Hepatocyte (in vitro differentiated cells): ENCODE results near the gene RACK1. TPM values are rescaled to one million over a fixed set of nuclear protein-coding genes. Genes with fewer than 3 reads are reported as not detected.
"Not testable (repeated sequence)": the region's sequence is repeated elsewhere in the genome, so short reads cannot be mapped to it uniquely, and the experiment has no call there.

Experiments
- DNase-seq: peaks from one replicate; pipeline ENCODE4 v3.0.0-alpha.2; 2016; ENCODE audit warnings: low spot score
- H2AFZ ChIP-seq: fragments of 200-600 bp; sonication (generic); 2 replicates; pipeline ENCODE4 v1.6.0; 2016; ENCODE audit warnings: antibody characterized with exemption, mild to moderate bottlenecking
- H3K27ac ChIP-seq: fragments of 200-600 bp; sonication (generic); 2 replicates; pipeline ENCODE4 v1.5.1; 2016; ENCODE audit warnings: mild to moderate bottlenecking
- H3K27me3 ChIP-seq: fragments of 200-600 bp; sonication (generic); 2 replicates; pipeline ENCODE4 v1.6.1; 2016
- H3K36me3 ChIP-seq: fragments of 200-600 bp; sonication (generic); replicated peaks from 2 replicates; pipeline ENCODE4 v1.5.1; 2016; ENCODE audit warnings: low read depth; ENCODE audit not compliant: insufficient read depth
- H3K4me1 ChIP-seq: fragments of 200-600 bp; sonication (generic); 2 replicates; pipeline ENCODE4 v1.5.1; 2016; ENCODE audit warnings: mild to moderate bottlenecking, moderate library complexity; ENCODE audit not compliant: insufficient read depth
- H3K4me2 ChIP-seq: fragments of 200-600 bp; sonication (generic); 2 replicates; pipeline ENCODE4 v1.6.0; 2016
- H3K4me3 ChIP-seq: fragments of 200-600 bp; sonication (generic); 2 replicates; pipeline ENCODE4 v1.5.1; 2016; ENCODE audit warnings: mild to moderate bottlenecking
- H3K79me2 ChIP-seq: fragments of 200-600 bp; sonication (generic); 2 replicates; pipeline ENCODE4 v1.6.0; 2017; ENCODE audit warnings: mild to moderate bottlenecking
- H3K9me2 ChIP-seq: fragments of 200-600 bp; sonication (generic); replicated peaks from 2 replicates; pipeline ENCODE4 v1.6.0; 2017; ENCODE audit warnings: mild to moderate bottlenecking; ENCODE audit not compliant: insufficient read depth
- H3K9me3 ChIP-seq: fragments of 200-600 bp; sonication (generic); 2 replicates; pipeline ENCODE4 v1.5.1; 2016; ENCODE audit warnings: low read depth, mild to moderate bottlenecking
- H4K20me1 ChIP-seq: fragments of 200-600 bp; sonication (generic); 2 replicates; pipeline ENCODE4 v1.6.0; 2016; ENCODE audit warnings: mild to moderate bottlenecking; ENCODE audit not compliant: insufficient read depth, poor library complexity, severe bottlenecking
- CTCF ChIP-seq: fragments of 200-600 bp; sonication (generic); IDR thresholded peaks from 2 replicates; pipeline ENCODE4 v1.5.1; 2016; ENCODE audit warnings: antibody characterized with exemption, mild to moderate bottlenecking; ENCODE audit not compliant: poor library complexity
- EZH2 ChIP-seq: fragments of 200-600 bp; sonication (generic); IDR thresholded peaks from 2 replicates; pipeline ENCODE4 v1.6.1; 2016; ENCODE audit warnings: antibody characterized with exemption, mild to moderate bottlenecking, borderline replicate concordance
- EZH2phosphoT487 ChIP-seq: fragments of 200-600 bp; sonication (generic); IDR thresholded peaks from one replicate; pipeline ENCODE4 v1.6.1; 2018; ENCODE audit warnings: antibody characterized with exemption, mild to moderate bottlenecking, low read depth, moderate library complexity; ENCODE audit not compliant: unreplicated experiment, severe bottlenecking
- whole genome bisulfite sequencing: methylation state at CpG from one replicate; pipeline ENCODE4 v1.1.6; 2016; ENCODE audit warnings: low lambda C conversion rate; ENCODE audit errors: missing lambda C conversion rate; 5-methylcytosine and 5-hydroxymethylcytosine counted together
- polyA plus RNA-seq: library from polyadenylated mRNA; unstranded; fragments of >200 nt; fragmentation: Nextera tagmentation; extraction: Ambion mirVana; gene quantifications from 2 replicates; pipeline ENCODE4 v1.2.1, GENCODE V29; 2016
- total RNA-seq: library from RNA; depleted of rRNA; stranded (reverse); fragments of >200 nt; gene quantifications from 2 replicates; pipeline ENCODE4 v1.2.3, GENCODE V29; 2014

RACK1 gene
- total and polyA plus RNA-seq, 2 experiments from 2014 or later, result 680 to 2,199 TPM

GRCh38 chr5:181212080-181212479, 31.6 kb downstream of the RACK1 start:
- TF ChIP-seq EZH2phosphoT487 (no peak), CTCF (no peak), EZH2 (no peak)
- H3K9me3 ChIP-seq, result no peaks in the 10 kb centered on the region

GRCh38 chr5:181211208-181211607, 32.5 kb downstream of the RACK1 start:
- DNase-seq, result no peak
- H4K20me1 ChIP-seq, result no peaks in the 10 kb centered on the region
- TF ChIP-seq EZH2phosphoT487, result no peak
- no peak for TF ChIP-seq EZH2
- TF ChIP-seq CTCF, result no peak
- no peaks in the 10 kb centered on the region for H3K79me2 ChIP-seq
- no peak overlapping the region for H3K4me3 ChIP-seq
- H3K9me2 ChIP-seq, result no peaks in the 10 kb centered on the region
- no peak overlapping the region for H2AFZ ChIP-seq
- H3K4me1 ChIP-seq, result no peaks in the 10 kb centered on the region
- H3K27me3 ChIP-seq, result peaks cover 4% of the 10 kb centered on the region
- no peak overlapping the region for H3K27ac ChIP-seq
- H3K36me3 ChIP-seq, result no peaks in the 10 kb centered on the region
- H3K4me2 ChIP-seq, result no peak overlapping the region
- WGBS, result 44% methylated on average over 7 of the region's 7 CpGs
- no peaks in the 10 kb centered on the region for H3K9me3 ChIP-seq

More at GRCh38 chr5:181212080-181212479, 31.6 kb downstream of the RACK1 start:
- Histone ChIP-seq H3K4me1 (no peaks in the 10 kb centered on the region), H3K79me2 (no peaks in the 10 kb centered on the region), H3K4me3 (no peak overlapping the region), H3K27me3 (peaks cover 4% of the 10 kb centered on the region), H3K9me2 (no peaks in the 10 kb centered on the region), H3K36me3 (no peaks in the 10 kb centered on the region), H3K27ac (no peak overlapping the region), H3K4me2 (no peak overlapping the region), H4K20me1 (no peaks in the 10 kb centered on the region), H2AFZ (no peak overlapping the region)
- no peak for DNase-seq
- 92% methylated on average over 6 of the region's 6 CpGs for WGBS

GRCh38 chr5:181210698-181211097, 33.0 kb downstream of the RACK1 start:
- H3K4me1 ChIP-seq, H3K27me3 ChIP-seq, H2AFZ ChIP-seq, H3K27ac ChIP-seq, DNase-seq, H3K9me2 ChIP-seq, H3K4me3 ChIP-seq, H3K79me2 ChIP-seq, H3K4me2 ChIP-seq, H3K36me3 ChIP-seq, H3K9me3 ChIP-seq, H4K20me1 ChIP-seq: not testable (repeated sequence)
- WGBS, result 84% methylated on average over 17 of the region's 17 CpGs

DNA sequence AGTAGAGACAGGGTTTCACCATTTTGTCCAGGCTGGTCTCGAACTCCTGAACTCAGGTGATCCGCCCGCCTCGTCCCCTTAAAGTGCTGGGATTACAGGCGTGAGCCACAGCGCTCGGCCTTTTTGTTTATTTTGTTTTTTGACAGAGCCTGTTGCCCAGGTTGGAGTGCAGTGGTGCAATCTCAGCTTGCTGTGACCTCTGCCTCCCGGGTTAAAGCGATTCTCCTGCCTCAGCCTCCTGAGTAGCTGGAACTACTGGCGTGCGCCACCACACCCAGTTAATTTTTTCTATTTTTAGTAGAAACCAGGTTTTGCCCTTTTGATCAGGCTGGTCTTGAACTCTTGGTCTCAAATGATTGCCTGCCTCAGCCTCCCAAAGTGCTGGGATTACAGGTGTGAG, 33.6 kb downstream of the RACK1 start:
- H3K4me3 ChIP-seq, H2AFZ ChIP-seq, H3K4me2 ChIP-seq, H3K27ac ChIP-seq, H3K36me3 ChIP-seq, DNase-seq, H3K9me2 ChIP-seq, H3K79me2 ChIP-seq, H3K9me3 ChIP-seq, H4K20me1 ChIP-seq, H3K4me1 ChIP-seq: not testable (repeated sequence)
- peaks cover 11% of the 10 kb centered on the region for H3K27me3 ChIP-seq
- WGBS, result 83% methylated on average over 11 of the region's 11 CpGs

DNA sequence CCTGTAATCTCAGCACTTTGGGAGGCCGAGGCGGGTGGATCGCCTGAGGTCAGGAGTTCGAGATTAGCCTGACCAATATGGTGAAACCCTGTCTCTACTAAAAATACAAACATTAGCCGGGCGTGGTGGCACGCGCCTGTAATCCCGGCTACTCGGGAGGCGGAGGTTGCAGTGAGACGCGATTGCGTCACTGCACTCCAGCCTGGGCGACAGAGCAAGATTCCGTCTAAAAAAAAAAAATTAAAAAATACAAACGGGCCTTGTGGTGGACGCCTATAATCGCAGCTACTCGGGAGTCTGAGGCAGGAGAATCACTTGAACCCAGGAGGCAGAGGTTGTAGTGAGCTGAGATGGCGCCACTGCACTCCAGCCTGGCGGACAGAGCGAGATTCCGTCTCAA, 34.7 kb downstream of the RACK1 start:
- H3K36me3 ChIP-seq, H3K27ac ChIP-seq, H3K9me2 ChIP-seq, H3K79me2 ChIP-seq, H4K20me1 ChIP-seq, H3K4me3 ChIP-seq, DNase-seq, H3K9me3 ChIP-seq, H2AFZ ChIP-seq, H3K4me2 ChIP-seq: not testable (repeated sequence)
- 97% methylated on average over 22 of the region's 24 CpGs for WGBS
- Histone ChIP-seq H3K27me3 (peaks cover 16% of the 10 kb centered on the region), H3K4me1 (peaks cover 17% of the 10 kb centered on the region)
